ENCODE data around the gene HES4. TPM values are rescaled to one million over a fixed set of nuclear protein-coding genes. Genes with fewer than 3 reads are reported as not detected.

HES4 gene
- total and polyA plus RNA-seq, 2 of the 13 experiments (the other 11 are each of a cell fraction or from before 2014, with no cell fraction given) = 8.8 to 10.6 TPM

- TF ChIP-seq KDM3A (CRISPR knock-in tag; IDR thresholded peaks at IDR 0.05; ENCODE audit: low read depth) (no peak; the same call in 1 of the 2 replicates), ZNF788 (CRISPR knock-in tag; IDR thresholded peaks at IDR 0.05; ENCODE audit: borderline replicate concordance) (peak; percentile 87; the same call in 1 of the 2 replicates), AHR (CRISPR knock-in tag; IDR thresholded peaks at IDR 0.05) (0 out of 2 replicates have a peak, but pooled peaks have one; percentile 30), MNT (IDR thresholded peaks at IDR 0.05) (peak; percentile 38; the same call in 1 of the 2 replicates), SALL1 (CRISPR knock-in tag; IDR thresholded peaks at IDR 0.05) (peak; percentile 46), HDAC6 (IDR thresholded peaks at IDR 0.05; ENCODE audit: low read depth, low read length) (no peak), NRL (CRISPR knock-in tag; IDR thresholded peaks at IDR 0.05; ENCODE audit: borderline replicate concordance) (0 out of 2 replicates have a peak, but pooled peaks have one; percentile 29), ZNF567 (CRISPR knock-in tag; IDR thresholded peaks at IDR 0.05; ENCODE audit: borderline replicate concordance) (no peak), THAP11 (CRISPR knock-in tag; IDR thresholded peaks at IDR 0.05) (peak; percentile 78), ATF2 (CRISPR knock-in tag; IDR thresholded peaks at IDR 0.05) (peak; percentile 63), HMG20B (CRISPR knock-in tag; conservative IDR thresholded peaks at IDR 0.05) (no peak), ZFP36 (IDR thresholded peaks at IDR 0.05; ENCODE audit: borderline replicate concordance, low read depth, low read length, partially characterized antibody) (no peak), KLF11 (CRISPR knock-in tag; IDR thresholded peaks at IDR 0.05) (0 out of 2 replicates have a peak, but pooled peaks have one; percentile 50), HMGXB3 (CRISPR knock-in tag; IDR thresholded peaks at IDR 0.05; ENCODE audit: borderline replicate concordance) (peak; percentile 37; the same call in 1 of the 2 replicates), SIN3A (IDR thresholded peaks at IDR 0.05; ENCODE audit: borderline replicate concordance, low read depth, low read length) (0 out of 2 replicates have a peak, but pooled peaks have one; percentile 60), ZNF275 (CRISPR knock-in tag; IDR thresholded peaks at IDR 0.05; ENCODE audit: borderline replicate concordance) (0 out of 2 replicates have a peak, but pooled peaks have one; percentile 56), GLMP (CRISPR knock-in tag; IDR thresholded peaks at IDR 0.05; ENCODE audit: borderline replicate concordance) (no peak)
Observed at GRCh38 chr1:1013105-1013921, 13.4 kb upstream of the HES4 start, which contains the start of gene ISG15 (continued).

Data from HepG2 (cell line).